Esophagus squamous epithelium (tissue), 4 donors: ENCODE measurements around the gene STMN3.

ENCODE experiments used
- CTCF ChIP-seq, 6 experiments: fragments of 450-650 bp in 4 of 6; fragments of 200-600 bp in 2 of 6; sonication (generic) in 2 of 6; IDR thresholded peaks; one replicate each; pipeline ENCODE4 v1.5.1; 2016 to 2019; ENCODE audit warnings: antibody characterized with exemption in 6 of 6, mild to moderate bottlenecking in 4 of 6, moderate library complexity in 4 of 6
- POLR2A ChIP-seq, 4 donors: fragments of 450-650 bp; IDR thresholded peaks; one replicate each; pipeline ENCODE4 v1.6.1; 2017; ENCODE audit warnings: antibody characterized with exemption in 4 of 4, mild to moderate bottlenecking in 4 of 4, moderate library complexity in 3 of 4

- no peak for TF ChIP-seq CTCF (IDR thresholded peaks at IDR 0.05)
- TF ChIP-seq POLR2A (IDR thresholded peaks at IDR 0.05), result no peak
These were observed 35.9 kb downstream of the STMN3 start for GRCh38 chr20:63617092-63617875.
